Esophagus squamous epithelium (tissue), 5 donors: Measurements from ENCODE around the gene PSMB7. TPM values are rescaled to one million over a fixed set of nuclear protein-coding genes. Genes with fewer than 3 reads are reported as not detected.

Source experiments
- DNase-seq: peaks from one replicate; lab custom pipeline; 2025; lab: John Stamatoyannopoulos, UW
- H3K27ac ChIP-seq, 4 donors: fragments of 200-600 bp; sonication (generic); one replicate each; pipeline ENCODE4 v1.5.1; 2016 to 2019; ENCODE audit warnings: mild to moderate bottlenecking in 1 of 4
- H3K27me3 ChIP-seq, 4 donors: fragments of 200-600 bp; sonication (generic); 1 replicate in 3 of 4; 2 replicates in 1 of 4; pipeline versions ENCODE4 v1.5.1 to v1.6.0; 2017 to 2021; ENCODE audit warnings: antibody characterized with exemption in 1 of 4
- H3K36me3 ChIP-seq, 3 donors: fragments of 200-600 bp; sonication (generic); one replicate each; pipeline ENCODE4 v1.5.1; 2016 to 2019
- H3K4me1 ChIP-seq, 3 donors: fragments of 200-600 bp; sonication (generic); one replicate each; pipeline ENCODE4 v1.5.1; 2017 to 2019
- H3K4me3 ChIP-seq, 4 donors: fragments of 200-600 bp; sonication (generic); 1 replicate in 3 of 4; 2 replicates in 1 of 4; pipeline ENCODE4 v1.5.1; 2016 to 2019; ENCODE audit warnings: mild to moderate bottlenecking in 2 of 4, moderate library complexity in 1 of 4
- H3K9me3 ChIP-seq, 3 donors: fragments of 200-600 bp; sonication (generic); one replicate each; pipeline ENCODE4 v1.5.1; 2016 to 2019
- POLR2A ChIP-seq, 4 donors: fragments of 450-650 bp; IDR thresholded peaks; one replicate each; pipeline ENCODE4 v1.6.1; 2017; ENCODE audit warnings: antibody characterized with exemption in 4 of 4, mild to moderate bottlenecking in 4 of 4, moderate library complexity in 3 of 4
- WGBS, 2 donors: methylation state at CpG; one replicate each; pipeline ENCODE4 v1.1.5; 2018; 5-methylcytosine and 5-hydroxymethylcytosine counted together
- intact Hi-C: fragments of 100-400 bp; cut with DNase I; formaldehyde crosslinking; loops from one replicate; pipeline ENCODE4 v1.15.0; 2022
- total RNA-seq, 4 donors: library from RNA; depleted of rRNA; stranded (reverse); fragments of >200 nt; gene quantifications; one replicate each; pipeline ENCODE4 v1.1.0, GENCODE V29; 2016
- TF ChIP-seq, protein P1 (sequence below), 6 experiments: fragments of 450-650 bp in 4 of 6; fragments of 200-600 bp in 2 of 6; sonication (generic) in 2 of 6; IDR thresholded peaks; one replicate each; pipeline ENCODE4 v1.5.1; 2016 to 2019; ENCODE audit warnings: antibody characterized with exemption in 6 of 6, mild to moderate bottlenecking in 4 of 6, moderate library complexity in 4 of 6
- donor health status: DM: yes; HTN: yes; CAD: no.

PSMB7 gene
- total RNA-seq, 4 donors from 2014 or later: 114 to 229 (median 170) TPM

DNA sequence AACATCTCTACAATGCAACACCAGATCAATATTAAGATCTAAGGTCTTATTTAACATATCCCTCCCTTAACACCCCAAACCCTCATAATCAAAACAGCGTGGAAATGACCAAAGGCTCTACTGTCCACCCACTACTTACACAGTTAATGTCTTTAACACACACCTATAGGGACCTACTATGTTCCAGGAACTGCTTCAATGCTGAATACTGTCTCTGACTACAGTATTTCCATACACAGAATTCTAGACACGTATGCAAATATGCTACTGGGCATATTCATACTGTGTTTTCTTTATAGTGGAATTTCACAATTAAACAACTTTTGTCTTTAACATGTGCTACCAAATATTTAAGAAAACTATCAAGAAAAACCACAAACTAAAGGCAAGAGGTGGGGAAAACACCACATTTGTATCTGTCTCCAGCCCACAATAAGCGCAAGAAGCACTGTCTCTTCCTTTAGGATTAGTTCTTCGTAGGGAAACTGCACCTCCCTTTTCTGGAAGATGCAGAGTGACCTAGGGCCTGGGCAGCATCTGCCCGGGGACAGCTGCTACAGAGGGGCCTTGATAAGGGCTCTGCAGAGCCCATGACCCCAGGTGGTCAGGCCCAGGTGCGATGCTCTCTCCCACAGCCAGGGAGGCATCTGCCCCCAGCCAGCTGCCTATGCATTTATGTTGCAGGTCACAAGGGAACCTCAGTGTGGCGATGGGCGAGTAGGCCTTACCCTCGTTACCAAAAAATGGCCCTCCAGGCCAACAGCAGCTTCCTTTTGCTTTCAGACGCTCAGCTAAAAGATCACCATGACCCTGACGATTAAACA is 55.2 kb downstream of the PSMB7 start:
- intact Hi-C loops: no loop called here
- WGBS, 2 donors: 78 to 90% methylated on average over 8 to 10 of the region's 11 CpGs

DNA sequence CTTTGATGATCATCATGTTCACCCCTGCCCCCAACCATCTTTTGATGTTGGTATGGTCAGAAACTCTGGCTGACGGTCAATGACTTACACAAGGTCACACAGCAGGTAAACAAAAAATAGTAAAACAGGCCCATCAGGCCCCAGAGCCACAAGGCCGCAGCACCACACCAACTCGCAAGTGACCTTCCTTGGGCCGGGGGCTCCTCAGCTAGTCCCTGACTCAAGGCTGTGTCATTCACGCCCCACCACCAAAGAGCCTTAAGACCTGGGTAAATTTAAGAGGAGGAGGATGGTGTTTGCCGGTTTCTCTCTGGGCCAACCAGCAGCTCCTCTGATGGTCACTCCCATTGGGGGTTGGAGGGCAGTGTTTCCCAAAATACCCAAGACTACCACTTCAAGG is 55.8 kb downstream of the PSMB7 start:
- Histone ChIP-seq H3K9me3 (no peaks in the 10 kb centered on the region), H3K4me3 (no peak overlapping the region), H3K27ac (no peak overlapping the region), H3K36me3 (peaks cover 7 to 41% (median 25%) of the 10 kb centered on the region in 3 donors), H3K27me3 (no peaks in the 10 kb centered on the region), H3K4me1 (peaks cover 0 to 6% (median 0%) of the 10 kb centered on the region in 3 donors)
- DNase-seq: no peak
- intact Hi-C loops: no loop called here
- 87 to 92% methylated on average over 4 to 5 of the region's 6 CpGs for WGBS, 2 donors
- TF ChIP-seq, protein P1, sequence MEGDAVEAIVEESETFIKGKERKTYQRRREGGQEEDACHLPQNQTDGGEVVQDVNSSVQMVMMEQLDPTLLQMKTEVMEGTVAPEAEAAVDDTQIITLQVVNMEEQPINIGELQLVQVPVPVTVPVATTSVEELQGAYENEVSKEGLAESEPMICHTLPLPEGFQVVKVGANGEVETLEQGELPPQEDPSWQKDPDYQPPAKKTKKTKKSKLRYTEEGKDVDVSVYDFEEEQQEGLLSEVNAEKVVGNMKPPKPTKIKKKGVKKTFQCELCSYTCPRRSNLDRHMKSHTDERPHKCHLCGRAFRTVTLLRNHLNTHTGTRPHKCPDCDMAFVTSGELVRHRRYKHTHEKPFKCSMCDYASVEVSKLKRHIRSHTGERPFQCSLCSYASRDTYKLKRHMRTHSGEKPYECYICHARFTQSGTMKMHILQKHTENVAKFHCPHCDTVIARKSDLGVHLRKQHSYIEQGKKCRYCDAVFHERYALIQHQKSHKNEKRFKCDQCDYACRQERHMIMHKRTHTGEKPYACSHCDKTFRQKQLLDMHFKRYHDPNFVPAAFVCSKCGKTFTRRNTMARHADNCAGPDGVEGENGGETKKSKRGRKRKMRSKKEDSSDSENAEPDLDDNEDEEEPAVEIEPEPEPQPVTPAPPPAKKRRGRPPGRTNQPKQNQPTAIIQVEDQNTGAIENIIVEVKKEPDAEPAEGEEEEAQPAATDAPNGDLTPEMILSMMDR (IDR thresholded peaks at IDR 0.05): no peak
- TF ChIP-seq POLR2A (IDR thresholded peaks at IDR 0.05): no peak

More for the DNA sequence above, 55.2 kb downstream of the PSMB7 start:
- DNase-seq: no peak
- H3K4me1 ChIP-seq: peaks cover 0 to 6% (median 0%) of the 10 kb centered on the region in 3 donors
- H3K36me3 ChIP-seq: peaks cover 2 to 35% (median 19%) of the 10 kb centered on the region in 3 donors
- H3K4me3 ChIP-seq: no peak overlapping the region
- no peaks in the 10 kb centered on the region for H3K27me3 ChIP-seq
- TF ChIP-seq POLR2A (IDR thresholded peaks at IDR 0.05): no peak
- TF ChIP-seq, protein P1 (IDR thresholded peaks at IDR 0.05): no peak
- H3K9me3 ChIP-seq: no peaks in the 10 kb centered on the region
- no peak overlapping the region for H3K27ac ChIP-seq

DNA sequence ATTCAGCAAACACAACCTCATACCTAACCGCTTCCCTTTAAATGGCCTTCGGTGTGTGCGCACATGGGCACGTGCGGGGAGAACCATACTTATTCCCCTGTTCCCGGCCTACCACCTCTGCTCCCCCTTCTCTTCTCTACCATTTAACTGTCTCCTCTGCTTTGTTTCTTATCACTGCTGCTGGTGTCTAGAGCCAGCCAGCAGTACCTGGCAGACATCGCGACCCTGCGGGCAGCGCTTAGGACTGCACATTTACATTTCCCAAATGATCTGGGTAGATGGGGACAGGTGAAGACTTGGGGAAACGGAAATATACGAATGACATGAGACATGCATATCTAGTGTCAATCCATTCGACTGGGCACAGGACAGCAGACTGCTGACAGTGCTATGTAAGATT is 56.6 kb downstream of the PSMB7 start:
- Histone ChIP-seq H3K9me3 (no peaks in the 10 kb centered on the region), H3K4me1 (peaks cover 0 to 6% (median 0%) of the 10 kb centered on the region in 3 donors), H3K4me3 (no peak overlapping the region), H3K27me3 (no peaks in the 10 kb centered on the region), H3K36me3 (peaks cover 7 to 43% (median 27%) of the 10 kb centered on the region in 3 donors), H3K27ac (no peak overlapping the region)
- TF ChIP-seq, protein P1 (IDR thresholded peaks at IDR 0.05): no peak
- no peak for TF ChIP-seq POLR2A (IDR thresholded peaks at IDR 0.05)
- no peak for DNase-seq
- intact Hi-C loops: no loop called here
- 94 to 95% methylated on average over 9 to 13 of the region's 13 CpGs for WGBS, 2 donors

DNA sequence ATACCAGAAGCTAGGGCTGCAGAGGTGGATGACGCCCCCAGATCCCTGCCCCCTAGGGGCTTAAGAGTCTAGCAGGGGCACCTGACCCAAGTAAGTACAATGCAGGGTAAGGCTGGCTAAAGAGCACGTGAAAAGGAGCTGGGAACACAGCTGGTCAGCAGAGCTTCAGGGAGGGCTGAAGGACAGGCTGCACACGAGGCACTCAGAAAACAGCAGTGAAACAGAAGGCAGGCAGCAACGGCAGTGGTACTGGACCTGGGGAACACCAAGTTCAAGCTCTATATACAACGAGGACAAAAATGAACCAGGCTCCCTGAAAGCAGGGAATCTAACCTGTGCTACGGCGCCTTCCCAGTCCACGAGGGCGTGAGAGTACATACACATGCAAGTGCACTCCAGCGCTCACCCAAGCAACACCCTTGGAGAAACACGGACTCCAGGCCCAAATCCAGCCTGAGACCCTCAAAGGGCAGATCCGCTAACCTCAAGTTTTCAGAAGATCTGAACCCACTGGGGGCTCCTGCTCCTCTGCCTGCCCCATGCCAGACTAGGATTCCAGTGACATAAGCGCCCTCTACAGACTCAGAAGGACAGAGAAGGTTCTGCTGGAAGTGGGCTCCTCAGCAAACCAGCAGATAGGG is 57.4 kb downstream of the PSMB7 start:
- DNase-seq: no peak
- no peaks in the 10 kb centered on the region for H3K9me3 ChIP-seq
- peaks cover 0 to 6% (median 0%) of the 10 kb centered on the region in 3 donors for H3K4me1 ChIP-seq
- TF ChIP-seq POLR2A (IDR thresholded peaks at IDR 0.05): no peak
- TF ChIP-seq, protein P1 (IDR thresholded peaks at IDR 0.05): no peak
- intact Hi-C loops: no loop called here
- no peak overlapping the region for H3K4me3 ChIP-seq
- WGBS, 2 donors: 89 to 91% methylated on average over 11 to 12 of the region's 13 CpGs
- peaks cover 14 to 46% (median 27%) of the 10 kb centered on the region in 3 donors for H3K36me3 ChIP-seq
- no peak overlapping the region for H3K27ac ChIP-seq
- no peaks in the 10 kb centered on the region for H3K27me3 ChIP-seq
